ENCODE data around the gene ZNF787. TPM values are rescaled to one million over a fixed set of nuclear protein-coding genes. Genes with fewer than 3 reads are reported as not detected.
A peak's percentile ranks its signal among the peaks of the same experiment; 100 is the strongest.

ZNF787 gene
- total RNA-seq, 2 donors from 2014 or later = 13.4 to 18.7 TPM

- TF ChIP-seq CTCF (IDR thresholded peaks at IDR 0.05) = no peak
- Histone ChIP-seq H3K4me3 (no peak overlapping the region), H3K4me1 (ENCODE audit: control insufficient read depth in 1 of 2, low read depth in 2 of 2) (peaks cover 3 to 18% of the 10 kb centered on the region in 2 donors), H3K9me3 (no peaks in the 10 kb centered on the region), H3K27me3 (replicated peaks; ENCODE audit: insufficient read depth) (no peaks in the 10 kb centered on the region), H3K36me3 (no peaks in the 10 kb centered on the region), H3K27ac (no peak overlapping the region)
- ATAC-seq (ENCODE audit: insufficient number of reproducible peaks, low FRiP score, low read depth) (no peak), DNase-seq (ENCODE audit: low spot score) (no peak)
Observed at GRCh38 chr19:56134654-56134921, 13.5 kb upstream of the ZNF787 start.

GRCh38 chr19:56133858-56134653 is 13.0 kb upstream of the ZNF787 start:
- Histone ChIP-seq H3K27me3 (replicated peaks; ENCODE audit: insufficient read depth) (no peaks in the 10 kb centered on the region), H3K4me3 (no peak overlapping the region), H3K27ac (no peak overlapping the region), H3K9me3 (no peaks in the 10 kb centered on the region), H3K4me1 (ENCODE audit: control insufficient read depth in 1 of 2, low read depth in 2 of 2) (peaks cover 3 to 18% of the 10 kb centered on the region in 2 donors), H3K36me3 (no peaks in the 10 kb centered on the region)
- DNase-seq (ENCODE audit: low spot score) = no peak
- no peak for TF ChIP-seq CTCF (IDR thresholded peaks at IDR 0.05)
- ATAC-seq (ENCODE audit: insufficient number of reproducible peaks, low FRiP score, low read depth) = no peak

- ATAC-seq (ENCODE audit: insufficient number of reproducible peaks, low FRiP score, low read depth) (no peak), DNase-seq (ENCODE audit: low spot score) (no peak)
- Histone ChIP-seq H3K36me3 (no peaks in the 10 kb centered on the region), H3K27me3 (replicated peaks; ENCODE audit: insufficient read depth) (no peaks in the 10 kb centered on the region), H3K4me3 (peak overlapping the region; percentile 60), H3K27ac (peak overlapping the region; percentile 32 to 73), H3K9me3 (no peaks in the 10 kb centered on the region), H3K4me1 (ENCODE audit: control insufficient read depth in 1 of 2, low read depth in 2 of 2) (peaks cover 3 to 18% of the 10 kb centered on the region in 2 donors)
- no peak for TF ChIP-seq CTCF (IDR thresholded peaks at IDR 0.05)
Observed at GRCh38 chr19:56132316-56132822, 11.3 kb upstream of the ZNF787 start.

GRCh38 chr19:56131651-56132050 is 10.6 kb upstream of the ZNF787 start:
- H3K4me1 ChIP-seq (ENCODE audit: control insufficient read depth in 1 of 2, low read depth in 2 of 2) = peaks cover 3 to 18% of the 10 kb centered on the region in 2 donors
- no peak for TF ChIP-seq CTCF (IDR thresholded peaks at IDR 0.05)
- ATAC-seq (ENCODE audit: insufficient number of reproducible peaks, low FRiP score, low read depth) (no peak), DNase-seq (ENCODE audit: low spot score) (no peak)
- H3K9me3 ChIP-seq = no peaks in the 10 kb centered on the region
- H3K27me3 ChIP-seq (replicated peaks; ENCODE audit: insufficient read depth) = no peaks in the 10 kb centered on the region
- no peak overlapping the region for H3K4me3 ChIP-seq
- H3K36me3 ChIP-seq = no peaks in the 10 kb centered on the region
- peak overlapping the region; percentile 32 to 73 for H3K27ac ChIP-seq

GRCh38 chr19:56130006-56130405 is 8.9 kb upstream of the ZNF787 start:
- ATAC-seq (ENCODE audit: insufficient number of reproducible peaks, low FRiP score, low read depth) (no peak), DNase-seq (ENCODE audit: low spot score) (no peak)
- Histone ChIP-seq H3K27me3 (replicated peaks; ENCODE audit: insufficient read depth) (no peaks in the 10 kb centered on the region), H3K4me1 (ENCODE audit: control insufficient read depth in 1 of 2, low read depth in 2 of 2) (peaks cover 3 to 18% of the 10 kb centered on the region in 2 donors), H3K4me3 (no peak overlapping the region), H3K36me3 (no peaks in the 10 kb centered on the region), H3K9me3 (no peaks in the 10 kb centered on the region), H3K27ac (no peak overlapping the region)
- no peak for TF ChIP-seq CTCF (IDR thresholded peaks at IDR 0.05)

All from thoracic aorta (tissue), 2 donors.